Loucy (cell line): ENCODE data around the gene COL5A1.

Source experiments
- H2AFZ ChIP-seq: fragments of 200-600 bp; sonication (generic); 2 replicates; pipeline ENCODE4 v1.6.0; 2016; ENCODE audit warnings: antibody characterized with exemption, mild to moderate bottlenecking, low read length, moderate library complexity
- H3F3A ChIP-seq: fragments of 200-600 bp; 2 replicates; pipeline ENCODE4 v1.6.0; 2016; ENCODE audit warnings: antibody characterized with exemption, low read depth, mild to moderate bottlenecking
- H3K27me3 ChIP-seq: fragments of 200-600 bp; sonication (generic); 2 replicates; pipeline ENCODE4 v1.6.1; 2014; ENCODE audit warnings: low read length, mild to moderate bottlenecking; ENCODE audit not compliant: insufficient read depth, poor library complexity, severe bottlenecking
- H3K36me3 ChIP-seq: fragments of 200-600 bp; sonication (generic); 2 replicates; pipeline ENCODE4 v1.6.1; 2016; ENCODE audit warnings: low read length; ENCODE audit not compliant: insufficient read depth
- H3K4me1 ChIP-seq: fragments of 200-600 bp; sonication (generic); 2 replicates; pipeline ENCODE4 v1.5.1; 2014; ENCODE audit warnings: low read length, mild to moderate bottlenecking; ENCODE audit not compliant: insufficient read depth, poor library complexity, severe bottlenecking
- H3K4me2 ChIP-seq: fragments of 200-600 bp; sonication (generic); 2 replicates; pipeline ENCODE4 v1.6.0; 2014; ENCODE audit warnings: antibody characterized with exemption, low read length, low read depth, mild to moderate bottlenecking; ENCODE audit not compliant: poor library complexity, severe bottlenecking
- H3K4me3 ChIP-seq: fragments of 200-600 bp; sonication (generic); 2 replicates; pipeline ENCODE4 v1.5.1; 2014; ENCODE audit warnings: low read length, mild to moderate bottlenecking, mixed read lengths; ENCODE audit not compliant: poor library complexity, severe bottlenecking
- H3K79me2 ChIP-seq: fragments of 200-600 bp; sonication (generic); 2 replicates; pipeline ENCODE4 v1.6.1; 2014; ENCODE audit warnings: low read length; ENCODE audit not compliant: insufficient read depth
- H3K9ac ChIP-seq: fragments of 200-600 bp; sonication (generic); 2 replicates; pipeline ENCODE4 v1.6.0; 2014; ENCODE audit warnings: mild to moderate bottlenecking, low read depth, low read length, moderate library complexity; ENCODE audit not compliant: poor library complexity, severe bottlenecking
- H3K9me2 ChIP-seq: fragments of 200-600 bp; sonication (generic); replicated peaks from 2 replicates; pipeline ENCODE4 v1.6.1; 2016; ENCODE audit warnings: low read depth, low read length, mixed read lengths
- H3K9me3 ChIP-seq: fragments of 200-600 bp; sonication (generic); 2 replicates; pipeline ENCODE4 v1.6.1; 2014; ENCODE audit warnings: mild to moderate bottlenecking, antibody characterized with exemption, low read length, low read depth; ENCODE audit not compliant: insufficient read depth
- H4K20me1 ChIP-seq: fragments of 200-600 bp; sonication (generic); 2 replicates; pipeline ENCODE4 v1.6.0; 2014; ENCODE audit warnings: antibody characterized with exemption, low read length, mild to moderate bottlenecking; ENCODE audit not compliant: insufficient read depth, poor library complexity, severe bottlenecking
- CTCF ChIP-seq: fragments of 200-600 bp; sonication (generic); conservative IDR thresholded peaks from 2 replicates; pipeline ENCODE4 v1.5.1; 2014; ENCODE audit warnings: mild to moderate bottlenecking, antibody characterized with exemption, low read length
- EZH2phosphoT487 ChIP-seq: fragments of 200-600 bp; IDR thresholded peaks from 2 replicates; pipeline ENCODE4 v1.6.1; 2018; ENCODE audit warnings: antibody characterized with exemption, mild to moderate bottlenecking, moderate library complexity, borderline replicate concordance

COL5A1 gene

GRCh38 chr9:134626069-134626423 is 15.6 kb upstream of the COL5A1 start:
- no peak overlapping the region for H3K9ac ChIP-seq

GRCh38 chr9:134626571-134627416 is 14.8 kb upstream of the COL5A1 start:
- Histone ChIP-seq H3K4me3 (no peak overlapping the region), H3K9ac (no peak overlapping the region), H4K20me1 (no peaks in the 10 kb centered on the region), H2AFZ (no peak overlapping the region), H3K9me3 (no peaks in the 10 kb centered on the region), H3K36me3 (no peaks in the 10 kb centered on the region), H3K79me2 (no peaks in the 10 kb centered on the region), H3K9me2 (no peaks in the 10 kb centered on the region), H3K4me2 (no peak overlapping the region), H3F3A (no peaks in the 10 kb centered on the region), H3K4me1 (peaks cover 3% of the 10 kb centered on the region), H3K27me3 (no peaks in the 10 kb centered on the region)
- TF ChIP-seq EZH2phosphoT487 (no peak), CTCF (no peak)

More at GRCh38 chr9:134626069-134626423, 15.6 kb upstream of the COL5A1 start:
- H3K79me2 ChIP-seq = no peaks in the 10 kb centered on the region
- H3K36me3 ChIP-seq = no peaks in the 10 kb centered on the region
- no peaks in the 10 kb centered on the region for H4K20me1 ChIP-seq
- TF ChIP-seq CTCF = no peak
- TF ChIP-seq EZH2phosphoT487 = no peak
- H2AFZ ChIP-seq = no peak overlapping the region
- peaks cover 3% of the 10 kb centered on the region for H3K4me1 ChIP-seq
- H3K4me3 ChIP-seq = no peak overlapping the region
- H3K4me2 ChIP-seq = no peak overlapping the region
- no peaks in the 10 kb centered on the region for H3K27me3 ChIP-seq
- H3K9me3 ChIP-seq = no peaks in the 10 kb centered on the region
- no peaks in the 10 kb centered on the region for H3K9me2 ChIP-seq
- H3F3A ChIP-seq = no peaks in the 10 kb centered on the region

- Histone ChIP-seq H3K9me2 (no peaks in the 10 kb centered on the region), H3K27me3 (no peaks in the 10 kb centered on the region), H3K4me3 (no peak overlapping the region), H3F3A (no peaks in the 10 kb centered on the region), H3K4me2 (no peak overlapping the region), H2AFZ (no peak overlapping the region), H3K36me3 (no peaks in the 10 kb centered on the region), H3K9ac (no peak overlapping the region), H3K9me3 (no peaks in the 10 kb centered on the region), H3K4me1 (peaks cover 3% of the 10 kb centered on the region), H3K79me2 (no peaks in the 10 kb centered on the region), H4K20me1 (no peaks in the 10 kb centered on the region)
- TF ChIP-seq EZH2phosphoT487 (no peak), CTCF (no peak)
Observed at GRCh38 chr9:134627417-134628353, 13.9 kb upstream of the COL5A1 start.
